Keratinocyte (primary cell): Measurements from ENCODE around the gene PLCB3. TPM values are rescaled to one million over a fixed set of nuclear protein-coding genes. Genes with fewer than 3 reads are reported as not detected.

ENCODE experiments used
- DNase-seq: peaks from one replicate; pipeline ENCODE4 v3.0.0-alpha.2; 2011; ENCODE audit warnings: low read depth, missing footprints, low spot score
- FAIRE-seq: peaks from 2 replicates; lab custom pipeline; 2011; peaks lifted over from hg19 to GRCh38; lab: Jason Lieb, UNC
- H2AFZ ChIP-seq: 2 replicates; pipeline ENCODE4 v1.6.0; 2012; ENCODE audit warnings: low read length, control low read depth, inconsistent platforms; ENCODE audit not compliant: control insufficient read depth
- H3K27ac ChIP-seq: 2 replicates; pipeline ENCODE4 v1.5.1; 2011; ENCODE audit warnings: low read length; ENCODE audit not compliant: control insufficient read depth, insufficient read depth
- H3K27me3 ChIP-seq: 3 replicates; pipeline ENCODE4 v1.6.0; 2011; ENCODE audit warnings: low read length; ENCODE audit not compliant: control insufficient read depth, insufficient read depth; ENCODE audit errors: extremely low read depth
- H3K36me3 ChIP-seq, 2 experiments: 2 replicates in 1 of 2; 3 replicates in 1 of 2; pipeline ENCODE4 v1.5.1; 2011; ENCODE audit warnings: low read length in 2 of 2, mild to moderate bottlenecking in 1 of 2; ENCODE audit not compliant: control insufficient read depth in 2 of 2, insufficient read depth in 2 of 2; ENCODE audit errors: extremely low read depth in 1 of 2
- H3K4me1 ChIP-seq: 3 replicates; pipeline ENCODE4 v1.5.1; 2011; ENCODE audit warnings: low read length; ENCODE audit not compliant: control insufficient read depth, insufficient read depth; ENCODE audit errors: extremely low read depth
- H3K4me2 ChIP-seq: 3 replicates; pipeline ENCODE4 v1.6.0; 2011; ENCODE audit warnings: low read depth, low read length; ENCODE audit not compliant: control insufficient read depth, insufficient read depth; ENCODE audit errors: extremely low read depth
- H3K4me3 ChIP-seq, 3 experiments: fragments of 200-600 bp in 1 of 3; sonication (generic) in 1 of 3; 2 replicates in 2 of 3; 3 replicates in 1 of 3; pipeline ENCODE4 v1.5.1; 2011 to 2016; ENCODE audit warnings: low read length in 3 of 3, mild to moderate bottlenecking in 3 of 3, control low read depth in 2 of 3, inconsistent platforms in 1 of 3, low read depth in 1 of 3, mixed read lengths in 1 of 3, mixed run types in 1 of 3, moderate library complexity in 1 of 3; ENCODE audit not compliant: control insufficient read depth in 2 of 3, insufficient read depth in 2 of 3; ENCODE audit errors: extremely low read depth in 1 of 3
- H3K79me2 ChIP-seq: 2 replicates; pipeline ENCODE4 v1.6.0; 2012; ENCODE audit warnings: low read length; ENCODE audit not compliant: control insufficient read depth, insufficient read depth
- H3K9ac ChIP-seq: 3 replicates; pipeline ENCODE4 v1.6.0; 2011; ENCODE audit warnings: low read length; ENCODE audit not compliant: control insufficient read depth, insufficient read depth; ENCODE audit errors: extremely low read depth
- H3K9me1 ChIP-seq: 3 replicates; pipeline ENCODE4 v1.6.0; 2011; ENCODE audit warnings: low read length; ENCODE audit not compliant: control insufficient read depth, insufficient read depth; ENCODE audit errors: extremely low read depth
- H3K9me3 ChIP-seq: 2 replicates; pipeline ENCODE4 v1.5.1; 2012; ENCODE audit warnings: low read depth, low read length; ENCODE audit not compliant: control insufficient read depth
- H4K20me1 ChIP-seq: 3 replicates; pipeline ENCODE4 v1.6.0; 2011; ENCODE audit warnings: low read length; ENCODE audit not compliant: control insufficient read depth, insufficient read depth; ENCODE audit errors: extremely low read depth
- CTCF ChIP-seq, 3 experiments: IDR thresholded peaks in 1 of 3; conservative IDR thresholded peaks in 1 of 3; optimal IDR thresholded peaks in 1 of 3; 2 replicates in 2 of 3; 3 replicates in 1 of 3; pipeline versions ENCODE3 to v1.5.1; 2011; ENCODE audit warnings: low read length in 3 of 3, mild to moderate bottlenecking in 3 of 3, moderate library complexity in 2 of 3, control low read depth in 1 of 3, inconsistent platforms in 1 of 3; ENCODE audit not compliant: insufficient read depth in 2 of 3; ENCODE audit errors: extremely low read depth in 1 of 3
- EZH2 ChIP-seq: IDR thresholded peaks from one replicate; pipeline ENCODE4 v1.6.1; 2012; ENCODE audit warnings: inconsistent platforms, mild to moderate bottlenecking, low read length, moderate library complexity
- dilution Hi-C: fragments of 300-500 bp; cut with MboI; formaldehyde crosslinking; loops from one replicate; pipeline ENCODE4 v1.7.0; 2020; ENCODE audit warnings: low sequenced_read_pairs; ENCODE audit not compliant: extremely low pct_ligation_motif_present
- polyA plus RNA-seq, 5 experiments: library from polyadenylated mRNA; depleted of rRNA in 3 of 5; stranded (reverse) in 3 of 5; stranded (forward) in 1 of 5; unstranded in 1 of 5; fragments of >200 nt; gene quantifications; 1 replicate in 1 of 5; 2 replicates in 3 of 5; 3 replicates in 1 of 5; pipeline versions ENCODE4 v1.2.1 to v1.2.3, GENCODE V29; 2011 to 2012; ENCODE audit warnings: missing spikeins in 2 of 5, low read depth in 1 of 5, low replicate concordance in 1 of 5

PLCB3 gene
- polyA plus RNA-seq, 1 donor (not counting 4 experiments of a cell fraction or from before 2014, with no cell fraction given) = 32.5 TPM

GRCh38 chr11:64206457-64207255 lies 44.7 kb upstream of the PLCB3 start, which contains the start of gene FERMT3:
Gene FERMT3, plus strand, starts transcription at chr11:64206721. Its CDS starts 644 bp downstream, at chr11:64207365.
- Histone ChIP-seq H3K79me2 (no peaks in the 10 kb centered on the region), H3K9me3 (no peaks in the 10 kb centered on the region), H3K36me3 (peaks cover 31 to 33% of the 10 kb centered on the region in 2 experiments), H3K4me1 (no peaks in the 10 kb centered on the region), H3K9ac (no peak within 1 kb of the TSS), H3K27ac (no peak within 1 kb of the TSS), H2AFZ (no peak within 1 kb of the TSS), H3K4me2 (no peak within 1 kb of the TSS), H4K20me1 (peaks cover 17% of the 10 kb centered on the region), H3K27me3 (no peaks in the 10 kb centered on the region), H3K4me3 (no peak within 1 kb of the TSS), H3K9me1 (no peaks in the 10 kb centered on the region)
- DNase-seq (no peak), FAIRE-seq (no peak)
- dilution Hi-C loops = no loop called here
- no peak for TF ChIP-seq EZH2

- Histone ChIP-seq H3K9me1 (no peaks in the 10 kb centered on the region), H3K27me3 (no peaks in the 10 kb centered on the region), H2AFZ (no peak overlapping the region), H3K4me2 (no peak overlapping the region), H3K9me3 (no peaks in the 10 kb centered on the region), H3K9ac (no peak overlapping the region), H3K79me2 (no peaks in the 10 kb centered on the region), H3K27ac (no peak overlapping the region), H3K4me1 (no peaks in the 10 kb centered on the region), H3K4me3 (no peak overlapping the region), H4K20me1 (peaks cover 14% of the 10 kb centered on the region), H3K36me3 (peaks cover 31 to 37% of the 10 kb centered on the region in 2 experiments)
- no peak for FAIRE-seq
- no peak for TF ChIP-seq EZH2
- no peak for TF ChIP-seq CTCF (optimal IDR thresholded peaks at IDR 0.05 in 1 of 3, IDR thresholded peaks at IDR 0.05 in 1 of 3, conservative IDR thresholded peaks at IDR 0.05 in 1 of 3; ENCODE audit: extremely low read depth in 1 of 3, insufficient read depth in 2 of 3, low read length in 3 of 3)
- DNase-seq = no peak
- dilution Hi-C loops = no loop called here
Measured at GRCh38 chr11:64207256-64208085, 43.9 kb upstream of the PLCB3 start.
